Brain microvascular endothelial cell (primary cell): Measurements from ENCODE around the gene CXorf66.
A peak's percentile ranks its signal among the peaks of the same experiment; 100 is the strongest.

Source experiments
- DNase-seq: peaks from one replicate; pipeline ENCODE4 v3.0.0-alpha.2; 2020
- H3K27ac ChIP-seq: fragments of 250-450 bp; sonication (Bioruptor Pico); 2 replicates; pipeline ENCODE4 v1.5.1; 2020; ENCODE audit warnings: mild to moderate bottlenecking, moderate library complexity
- H3K27me3 ChIP-seq: fragments of 250-450 bp; sonication (Bioruptor Pico); replicated peaks from 2 replicates; pipeline ENCODE4 v1.5.1; 2020; ENCODE audit warnings: mild to moderate bottlenecking
- H3K36me3 ChIP-seq: fragments of 250-450 bp; sonication (Bioruptor Pico); replicated peaks from 2 replicates; pipeline ENCODE4 v1.5.1; 2020; ENCODE audit warnings: mild to moderate bottlenecking
- H3K4me3 ChIP-seq: 2 replicates; pipeline ENCODE4 v1.5.1; 2011; ENCODE audit warnings: low read depth, mild to moderate bottlenecking, control low read depth, low read length, moderate library complexity
- in situ Hi-C: cut with HindIII; loops from 2 replicates; pipeline ENCODE4 v1.10.0; 2017; ENCODE audit warnings: low sequenced_read_pairs, low pct_ligation_motif_present
- TF ChIP-seq, protein P1 (sequence below): IDR thresholded peaks from 2 replicates; pipeline ENCODE4 v1.5.1; 2011; ENCODE audit warnings: low read depth, mild to moderate bottlenecking, moderate library complexity, low read length, control low read depth, inconsistent platforms; ENCODE audit errors: missing control alignments

CXorf66 gene

DNA sequence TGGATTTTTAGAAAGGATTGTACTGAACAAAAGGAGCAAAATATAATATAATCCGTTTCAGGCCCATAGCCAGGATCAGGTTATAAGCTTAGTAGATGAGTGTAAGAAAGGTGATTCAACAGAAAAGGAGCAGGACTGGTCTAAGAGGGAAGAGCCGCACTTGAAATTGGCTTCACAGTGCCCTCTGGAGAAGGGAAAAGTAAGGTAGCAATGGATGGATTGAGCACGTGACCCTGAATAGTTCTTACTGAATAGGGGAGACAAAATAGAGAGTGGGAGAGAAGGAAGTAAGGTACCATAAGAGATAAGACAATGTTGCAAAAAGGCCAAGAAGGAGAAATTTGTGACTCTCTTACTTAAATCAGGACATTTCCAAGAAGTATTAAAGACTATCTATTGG, 15.6 kb downstream of the CXorf66 start:
- no peak overlapping the region for H3K4me3 ChIP-seq
- H3K27ac ChIP-seq: no peak overlapping the region
- in situ Hi-C loops: no loop called here
- no peaks in the 10 kb centered on the region for H3K27me3 ChIP-seq
- TF ChIP-seq, protein P1, sequence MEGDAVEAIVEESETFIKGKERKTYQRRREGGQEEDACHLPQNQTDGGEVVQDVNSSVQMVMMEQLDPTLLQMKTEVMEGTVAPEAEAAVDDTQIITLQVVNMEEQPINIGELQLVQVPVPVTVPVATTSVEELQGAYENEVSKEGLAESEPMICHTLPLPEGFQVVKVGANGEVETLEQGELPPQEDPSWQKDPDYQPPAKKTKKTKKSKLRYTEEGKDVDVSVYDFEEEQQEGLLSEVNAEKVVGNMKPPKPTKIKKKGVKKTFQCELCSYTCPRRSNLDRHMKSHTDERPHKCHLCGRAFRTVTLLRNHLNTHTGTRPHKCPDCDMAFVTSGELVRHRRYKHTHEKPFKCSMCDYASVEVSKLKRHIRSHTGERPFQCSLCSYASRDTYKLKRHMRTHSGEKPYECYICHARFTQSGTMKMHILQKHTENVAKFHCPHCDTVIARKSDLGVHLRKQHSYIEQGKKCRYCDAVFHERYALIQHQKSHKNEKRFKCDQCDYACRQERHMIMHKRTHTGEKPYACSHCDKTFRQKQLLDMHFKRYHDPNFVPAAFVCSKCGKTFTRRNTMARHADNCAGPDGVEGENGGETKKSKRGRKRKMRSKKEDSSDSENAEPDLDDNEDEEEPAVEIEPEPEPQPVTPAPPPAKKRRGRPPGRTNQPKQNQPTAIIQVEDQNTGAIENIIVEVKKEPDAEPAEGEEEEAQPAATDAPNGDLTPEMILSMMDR: no peak
- no peaks in the 10 kb centered on the region for H3K36me3 ChIP-seq
- no peak for DNase-seq

DNA sequence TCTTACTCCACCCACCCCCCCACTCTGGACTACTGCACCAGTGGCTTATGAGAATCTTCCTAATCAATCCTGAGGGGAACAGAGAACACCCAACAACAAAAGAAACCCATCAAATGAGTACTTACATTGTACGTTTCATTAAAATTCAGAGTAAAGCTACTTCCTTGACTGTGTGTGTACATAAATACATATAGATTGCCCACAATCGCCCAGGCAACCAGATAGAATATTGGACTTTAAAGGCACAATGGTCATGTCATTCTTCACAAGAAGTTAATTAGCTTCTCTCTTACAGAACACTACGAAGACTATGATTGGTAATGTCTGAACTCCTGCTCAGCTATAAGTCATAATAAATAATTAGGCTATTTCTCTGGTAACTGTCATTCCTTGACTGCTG, 20.2 kb downstream of the CXorf66 start:
- in situ Hi-C loops: no loop called here

DNA sequence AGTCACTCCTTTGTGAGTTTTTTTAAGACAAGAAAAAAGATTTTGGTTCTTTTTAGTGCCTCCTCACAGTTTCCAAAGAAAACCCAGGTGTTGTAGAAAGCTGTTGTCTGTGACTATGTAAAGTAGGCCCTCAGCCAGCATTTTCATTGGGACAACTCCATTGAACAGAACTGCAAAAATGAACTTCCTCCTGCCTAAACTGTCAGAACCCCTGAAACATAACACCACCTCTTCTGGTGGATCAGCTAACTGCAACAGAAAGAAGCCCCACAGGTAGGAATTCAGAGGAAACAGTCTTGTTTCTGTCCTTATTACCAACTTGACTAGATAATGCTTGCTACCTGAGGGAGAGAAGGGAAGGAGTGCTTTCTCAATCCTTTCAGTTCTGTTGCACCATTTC, 29.1 kb downstream of the CXorf66 start:
- no peak for DNase-seq
- H3K36me3 ChIP-seq: no peaks in the 10 kb centered on the region
- TF ChIP-seq, protein P1: no peak
- no peaks in the 10 kb centered on the region for H3K27me3 ChIP-seq
- in situ Hi-C loops: no loop called here
- H3K27ac ChIP-seq: no peak overlapping the region
- H3K4me3 ChIP-seq: no peak overlapping the region

More for the DNA sequence above, 20.2 kb downstream of the CXorf66 start:
- Histone ChIP-seq H3K36me3 (no peaks in the 10 kb centered on the region), H3K4me3 (no peak overlapping the region), H3K27ac (no peak overlapping the region), H3K27me3 (no peaks in the 10 kb centered on the region)
- TF ChIP-seq, protein P1: no peak
- DNase-seq: no peak

DNA sequence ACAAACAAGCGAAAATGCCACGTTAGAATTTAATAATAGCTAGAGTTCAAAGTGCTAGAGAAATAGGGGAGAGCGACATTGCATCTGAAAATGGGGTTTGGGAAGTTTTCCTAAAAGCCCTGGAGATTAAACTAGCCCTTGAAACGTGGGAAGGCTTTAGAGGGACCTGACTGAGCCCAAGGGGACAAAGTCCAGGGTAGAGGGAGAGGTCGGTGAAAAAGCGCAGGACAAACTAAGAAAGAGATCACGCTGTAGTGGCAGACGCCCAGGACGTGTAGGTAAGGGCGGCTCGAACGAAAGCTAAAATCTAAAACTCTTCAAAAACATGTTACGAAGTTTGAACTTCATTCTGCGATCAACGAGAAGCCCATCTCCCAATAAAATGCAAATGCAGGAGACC, 31.4 kb downstream of the CXorf66 start:
- in situ Hi-C loops: no loop called here

DNA sequence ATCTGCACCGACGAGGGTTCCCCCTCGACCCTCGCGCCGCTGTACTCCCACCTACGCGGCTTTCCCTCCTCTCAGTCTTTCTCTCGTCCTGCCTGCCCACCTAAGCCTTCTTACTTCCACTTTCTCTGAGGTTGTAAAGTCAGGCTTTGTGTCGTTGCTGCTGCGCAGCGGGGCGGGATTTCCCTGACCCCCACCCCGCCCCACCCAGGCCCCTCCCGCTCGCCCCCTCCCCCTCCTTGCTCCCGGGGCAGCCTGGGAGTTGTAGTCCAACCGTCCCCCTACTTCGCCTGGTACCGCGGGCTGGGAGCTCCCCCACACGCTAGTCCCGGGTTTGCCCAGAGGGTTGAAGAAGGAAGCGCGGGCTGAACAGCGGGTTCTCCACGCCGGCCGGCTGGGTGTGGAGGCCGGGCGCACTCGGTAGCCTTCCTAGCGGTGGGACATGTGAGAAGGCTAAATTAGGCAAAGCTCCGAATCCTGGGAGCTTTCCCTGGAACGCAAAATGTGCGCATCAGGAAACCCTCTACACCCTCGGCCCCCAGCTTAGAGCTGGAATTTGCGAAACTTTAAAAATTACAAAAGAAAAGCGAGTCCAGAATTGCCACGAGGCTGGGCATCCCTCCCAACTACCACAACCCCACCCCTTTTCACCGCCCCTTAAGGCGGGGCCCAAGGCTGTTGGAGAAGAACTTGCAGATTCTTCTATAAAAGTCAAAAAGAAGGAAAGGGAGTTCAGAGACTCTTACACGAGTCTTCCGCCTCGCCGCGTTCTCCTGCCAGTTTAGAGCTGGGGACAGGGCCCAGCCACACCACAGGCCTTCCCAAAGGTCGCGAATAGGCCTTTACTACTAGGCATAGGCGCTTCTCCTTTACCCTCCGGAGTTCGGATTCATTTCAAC, 32.2 kb downstream of the CXorf66 start, which contains the start of gene ATP11C:
Gene ATP11C, minus strand, starts transcription at position 153 of the 896 bp plus-strand sequence. CDS start 1,011 bp downstream, outside the sequence.
- TF ChIP-seq, protein P1: no peak
- Histone ChIP-seq H3K27me3 (no peaks in the 10 kb centered on the region), H3K27ac (peak within 1 kb of the TSS; percentile 78), H3K36me3 (no peaks in the 10 kb centered on the region), H3K4me3 (peak within 1 kb of the TSS; percentile 68)
- in situ Hi-C loops: no loop called here
- peak; percentile 69 for DNase-seq

More for the DNA sequence above, 31.4 kb downstream of the CXorf66 start:
- TF ChIP-seq, protein P1: no peak
- Histone ChIP-seq H3K4me3 (peak overlapping the region; percentile 66), H3K27ac (no peak overlapping the region), H3K27me3 (no peaks in the 10 kb centered on the region), H3K36me3 (no peaks in the 10 kb centered on the region)
- DNase-seq: no peak
